Raji (cell line): ENCODE measurements around the gene UTF1.

Experiments
- POLR2A ChIP-seq: IDR thresholded peaks from 2 replicates; pipeline ENCODE4 v1.6.1; 2011; ENCODE audit warnings: low read depth, low read length, control low read depth; ENCODE audit not compliant: insufficient read depth

Gene UTF1

DNA sequence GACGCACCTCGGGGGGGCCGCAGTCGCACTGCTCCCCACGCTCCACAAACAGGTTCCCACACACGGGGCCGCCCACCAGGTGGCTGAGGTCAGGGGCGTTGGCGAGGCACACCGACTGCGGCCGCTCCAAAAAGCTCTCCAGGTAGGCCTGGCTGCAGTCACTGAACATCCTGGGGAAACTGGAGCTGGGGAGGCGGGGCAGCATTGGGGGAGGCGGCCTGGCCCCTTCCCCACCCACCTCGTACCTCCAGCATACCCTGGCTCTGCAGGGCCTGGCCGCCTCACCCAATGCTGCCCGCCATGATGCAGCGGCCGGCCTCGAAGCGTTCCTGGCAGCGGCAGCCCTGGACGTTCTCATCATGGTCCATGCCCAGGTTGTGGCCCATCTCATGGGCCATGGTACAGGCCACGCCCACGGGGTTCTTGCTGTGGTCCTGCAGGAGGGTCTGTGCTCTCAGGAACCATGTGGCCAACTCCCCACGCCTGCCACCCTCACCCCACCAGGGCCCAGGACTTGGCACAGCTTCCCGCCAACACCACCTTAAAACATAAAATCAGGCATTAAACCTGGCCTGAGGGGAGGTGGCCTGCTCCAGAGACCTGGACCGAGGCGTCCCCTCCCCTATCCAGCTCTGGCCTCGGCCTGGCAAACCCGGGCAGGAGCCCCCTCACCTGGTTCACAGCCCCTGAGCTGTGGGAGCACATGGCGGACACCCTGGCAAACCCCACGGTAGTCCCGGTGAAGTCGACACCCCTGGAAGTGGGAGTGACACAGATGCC is 41.7 kb downstream of the UTF1 start:
- no peak for TF ChIP-seq POLR2A

DNA sequence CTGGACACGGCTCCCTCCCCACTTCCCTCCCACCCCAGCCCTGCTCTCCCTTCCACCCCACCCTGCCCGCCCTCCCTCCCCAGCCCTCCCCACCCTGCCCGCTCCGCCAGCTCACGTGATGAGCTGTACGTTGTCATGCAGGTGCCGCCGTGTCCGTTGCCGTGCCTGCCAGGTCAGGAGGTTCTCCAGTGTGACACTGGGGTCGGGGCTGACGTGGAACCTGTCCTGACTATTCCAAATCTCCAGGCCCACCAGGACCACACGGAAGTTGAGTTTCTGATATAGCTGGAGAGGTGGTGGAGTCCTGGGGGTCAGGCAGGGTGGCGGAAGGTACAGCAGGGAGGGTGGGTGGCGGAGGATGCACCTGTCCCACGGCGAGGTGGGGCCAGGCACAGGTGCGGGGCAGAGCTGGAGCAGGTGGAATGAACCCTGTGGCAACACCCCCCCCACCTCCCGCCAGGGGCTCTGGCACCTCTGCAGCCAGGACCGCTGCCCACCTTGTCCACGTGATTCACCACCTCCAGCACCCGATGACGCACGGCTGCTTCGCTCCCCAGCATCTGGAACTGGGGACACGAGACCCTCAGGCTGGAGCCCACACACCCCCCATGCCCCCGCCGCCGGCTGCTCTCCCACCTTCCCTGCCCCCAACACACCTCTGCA is 42.4 kb downstream of the UTF1 start:
- no peak for TF ChIP-seq POLR2A

DNA sequence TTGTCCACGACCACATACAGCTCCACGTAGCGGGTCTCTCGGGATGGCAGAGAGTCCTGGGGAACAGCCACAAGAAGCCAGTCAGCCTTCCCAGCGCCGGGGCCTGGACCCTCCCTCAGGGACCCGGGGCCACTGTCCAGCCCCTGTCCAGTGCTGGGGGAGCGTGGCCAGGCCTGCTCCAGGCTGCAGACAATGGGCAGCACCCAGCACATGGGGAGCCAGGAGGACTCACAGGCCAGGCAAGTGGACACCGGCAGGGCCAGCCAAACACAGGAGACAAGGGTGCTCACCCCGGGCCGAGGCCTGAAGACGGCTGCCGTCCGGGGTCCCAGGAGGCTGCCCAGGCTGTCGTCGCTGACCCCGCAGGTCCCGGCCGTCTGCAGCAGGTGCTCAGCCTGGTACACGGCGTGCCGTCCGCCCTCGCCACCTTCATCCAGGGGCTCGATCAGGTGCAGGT is 43.0 kb downstream of the UTF1 start:
- no peak for TF ChIP-seq POLR2A

DNA sequence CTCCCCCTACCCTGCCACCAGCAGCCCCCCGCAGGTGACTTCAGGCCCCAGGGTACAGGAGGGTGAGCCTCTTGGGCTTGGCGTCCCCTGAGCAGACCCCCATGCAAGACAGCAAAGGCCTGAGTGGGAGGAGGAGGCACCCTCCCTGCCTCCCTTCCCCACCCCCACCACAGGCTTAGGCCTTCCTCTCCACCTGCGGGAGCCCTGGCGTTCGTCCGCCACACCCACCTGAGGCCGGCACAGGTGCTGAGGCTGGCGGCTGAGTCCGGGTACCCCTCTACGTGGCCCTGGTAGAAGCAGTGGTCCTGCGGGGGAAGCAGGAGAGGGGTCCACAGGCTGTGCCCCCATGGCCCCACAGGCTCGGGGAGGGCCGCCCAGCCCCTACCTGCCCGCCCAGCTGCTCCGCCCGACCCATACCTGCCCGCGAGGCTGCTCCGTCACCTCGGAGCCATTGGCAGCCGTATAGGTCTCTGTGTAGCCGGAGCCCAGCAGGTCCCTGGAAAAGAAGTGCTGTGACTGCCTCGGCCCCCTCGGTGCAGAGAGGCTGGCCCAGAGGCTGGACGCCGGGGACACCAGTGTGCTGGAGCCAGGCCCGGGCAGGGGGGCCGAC is 43.6 kb downstream of the UTF1 start:
- no peak for TF ChIP-seq POLR2A

DNA sequence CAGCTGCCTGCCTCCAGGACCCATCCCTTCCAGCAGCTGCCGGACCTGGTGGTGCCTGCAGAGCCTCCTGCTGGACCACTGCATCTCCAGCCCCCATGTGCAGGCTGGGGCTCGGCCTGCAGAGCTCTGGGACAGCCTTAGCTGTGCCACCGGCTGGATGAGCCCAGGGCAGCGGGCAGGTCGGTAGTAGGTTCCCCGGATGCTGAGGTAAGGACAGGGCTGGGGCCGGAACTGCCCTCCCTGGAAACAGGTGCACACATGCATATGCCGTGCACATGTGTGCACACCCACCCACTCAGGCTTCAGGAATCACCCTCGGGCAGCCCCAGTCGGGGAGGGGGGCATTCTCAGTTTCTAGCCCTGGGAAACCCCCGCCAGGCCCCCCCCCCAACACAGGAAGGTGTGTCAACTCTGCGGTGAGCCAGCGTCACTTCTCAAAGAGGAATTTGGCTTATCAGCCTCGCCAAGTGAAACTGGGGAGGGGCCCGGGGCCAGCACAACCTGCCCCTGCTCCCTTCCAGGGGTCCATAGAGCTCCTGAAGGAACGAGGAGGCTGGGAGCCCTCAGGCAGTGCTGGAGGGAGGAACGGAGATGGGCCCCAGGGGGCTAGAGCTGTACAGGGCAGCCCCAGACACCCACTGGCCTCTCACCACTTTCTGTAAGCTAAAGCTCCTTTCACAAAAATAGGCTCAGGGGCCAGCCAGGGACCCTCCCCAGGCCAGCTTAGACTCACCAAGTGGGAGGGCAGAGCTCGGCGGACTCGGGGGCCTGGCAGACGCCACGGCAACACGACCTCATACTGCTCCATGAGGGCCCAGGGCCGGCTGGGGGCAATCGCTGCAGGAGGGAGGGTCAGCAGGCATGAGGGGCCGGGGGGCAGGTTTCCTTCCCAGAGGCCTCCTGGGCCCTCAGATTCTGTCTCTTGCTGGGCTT is 45.0 kb downstream of the UTF1 start:
- no peak for TF ChIP-seq POLR2A

DNA sequence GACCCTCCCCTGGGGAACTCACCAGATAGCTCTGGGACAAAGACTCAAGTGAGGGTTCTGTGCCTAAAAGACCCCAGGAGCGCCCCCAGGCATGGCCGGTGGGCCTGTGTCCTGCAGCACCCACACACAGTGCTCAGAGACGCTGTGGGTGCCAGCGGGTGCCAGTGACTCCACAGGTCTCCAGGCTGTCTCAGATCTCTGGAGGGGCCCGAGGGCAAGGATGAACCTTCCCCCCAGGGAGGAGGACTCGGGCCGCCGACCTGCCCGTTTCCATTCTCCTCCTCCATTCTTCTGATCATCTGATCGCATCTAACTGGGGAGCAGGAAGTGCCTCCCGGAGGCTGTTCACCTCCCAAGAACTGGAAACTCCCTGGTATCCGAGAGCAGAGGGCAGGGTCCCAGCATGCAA is 45.7 kb downstream of the UTF1 start:
- no peak for TF ChIP-seq POLR2A

DNA sequence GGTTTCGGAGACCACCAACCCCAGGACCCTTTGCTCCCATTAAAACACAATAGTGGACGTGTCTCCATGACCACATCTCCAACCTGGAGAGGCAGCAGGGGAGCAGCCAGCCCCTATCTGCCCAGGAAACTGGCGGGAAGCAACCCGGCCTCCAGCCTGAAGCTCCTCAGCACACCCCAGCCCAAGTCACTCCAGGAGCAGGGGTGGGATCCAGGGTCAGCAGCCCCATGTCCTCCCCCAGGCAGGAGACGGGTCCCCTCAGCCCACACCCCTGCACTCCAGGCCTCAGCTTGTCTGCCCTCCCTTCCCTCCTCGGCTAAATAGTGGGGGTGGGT is 46.0 kb downstream of the UTF1 start:
- no peak for TF ChIP-seq POLR2A

DNA sequence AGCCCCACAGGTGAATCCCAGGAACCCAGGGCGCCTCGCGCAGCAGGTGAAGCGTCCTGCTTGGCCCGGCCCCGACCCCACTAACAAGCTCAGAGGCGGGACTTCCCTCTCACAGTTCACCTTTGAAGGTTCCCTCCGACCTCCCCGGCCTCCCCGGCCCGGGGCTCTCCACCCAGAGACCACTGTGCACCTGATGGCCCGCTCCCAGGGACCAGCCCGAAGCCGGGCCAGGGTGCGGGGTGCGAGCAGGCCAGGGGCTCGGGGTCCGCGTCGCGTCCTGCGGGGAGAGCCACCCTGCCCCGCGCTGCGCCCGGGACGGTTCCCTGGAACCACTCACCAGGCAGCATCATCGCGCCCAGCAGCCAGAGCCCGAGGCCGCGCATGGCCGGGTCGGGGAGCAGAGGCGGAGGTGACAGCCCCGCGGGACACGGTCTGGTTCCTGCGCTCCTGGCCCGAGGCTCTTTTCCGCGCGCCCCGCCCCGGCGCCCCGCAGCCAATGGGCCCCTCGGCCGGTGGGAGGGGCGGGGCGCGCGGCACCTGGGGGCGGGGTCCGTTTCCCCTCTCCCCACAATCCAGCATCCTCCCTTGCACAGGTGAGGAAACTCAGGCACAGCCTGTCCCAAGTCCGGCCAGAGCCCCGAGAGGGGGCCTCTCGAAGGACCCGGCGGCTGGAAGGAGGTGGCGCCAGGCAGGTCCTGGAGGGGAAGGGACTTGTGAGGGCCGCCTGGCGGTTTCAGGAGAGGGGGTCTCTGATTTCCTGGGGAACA is 46.6 kb downstream of the UTF1 start, which contains the start of gene ADAM8:
Gene ADAM8, minus strand, starts transcription at position 434 of the 767 bp plus-strand sequence. Its CDS starts 51 bp downstream, at position 383.
- no peak for TF ChIP-seq POLR2A

DNA sequence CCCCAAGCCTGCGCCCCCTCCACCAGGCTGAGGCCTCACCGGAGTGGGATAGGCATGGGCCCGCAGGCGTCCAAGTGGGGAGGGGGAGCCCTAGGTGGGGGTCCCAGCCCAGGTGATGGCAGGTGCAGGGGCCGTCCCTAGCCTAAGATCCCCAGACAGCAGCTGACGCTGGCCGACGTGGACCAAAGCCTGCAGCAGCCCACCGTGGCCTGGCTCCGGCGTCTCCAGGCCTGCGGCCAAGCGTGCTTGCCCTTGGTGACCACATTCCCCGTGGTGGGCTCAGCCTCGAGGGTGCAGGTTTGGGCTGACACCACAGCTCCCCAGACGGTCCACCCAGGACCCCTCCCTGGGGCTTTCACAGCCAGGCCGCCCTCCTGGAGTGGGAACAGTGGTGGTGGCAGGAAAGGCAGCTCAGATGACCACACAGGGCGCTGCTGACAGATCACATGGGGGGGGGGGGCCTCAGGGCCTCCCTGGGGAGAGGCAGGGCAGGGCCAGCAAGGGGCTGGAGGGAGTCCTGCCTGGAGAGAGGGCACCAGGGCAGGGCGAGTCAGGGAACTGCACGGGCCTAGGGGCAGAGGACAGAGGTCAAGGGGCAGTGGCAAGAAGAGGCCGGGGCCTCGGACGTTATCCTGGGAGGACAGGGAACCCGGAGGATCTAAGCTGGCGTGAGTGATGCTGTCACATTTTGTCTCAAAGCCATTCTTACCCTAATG is 47.4 kb downstream of the UTF1 start:
- TF ChIP-seq POLR2A: no peak

DNA sequence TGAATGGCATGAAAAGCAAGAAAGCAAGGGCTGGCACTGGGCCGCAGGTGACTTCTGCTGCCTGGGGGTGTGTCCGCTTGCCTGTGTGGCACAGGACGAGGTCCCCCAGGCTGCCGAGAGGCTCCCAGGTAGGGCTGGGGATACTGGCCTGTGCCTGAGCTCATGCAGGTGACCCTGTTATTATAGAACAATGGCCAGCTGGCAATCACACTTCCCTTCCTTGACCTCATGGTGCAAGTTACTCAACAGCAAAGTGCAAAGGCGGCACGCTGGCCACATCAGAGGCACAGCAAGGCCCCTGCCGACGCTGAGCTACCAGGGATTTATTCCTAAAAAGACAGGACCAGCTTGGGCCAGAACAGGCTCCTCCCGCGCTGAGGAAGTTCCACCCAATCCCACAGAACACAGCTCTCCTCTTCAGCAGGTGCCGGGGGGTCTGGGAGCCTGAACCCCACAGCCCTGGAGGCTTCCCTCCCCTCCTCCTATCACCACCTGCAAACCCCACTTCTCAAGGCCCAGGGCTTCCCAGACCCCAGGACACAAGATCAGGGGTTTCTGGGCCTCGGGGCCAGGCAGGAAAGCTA is 48.1 kb downstream of the UTF1 start:
- TF ChIP-seq POLR2A: no peak

DNA sequence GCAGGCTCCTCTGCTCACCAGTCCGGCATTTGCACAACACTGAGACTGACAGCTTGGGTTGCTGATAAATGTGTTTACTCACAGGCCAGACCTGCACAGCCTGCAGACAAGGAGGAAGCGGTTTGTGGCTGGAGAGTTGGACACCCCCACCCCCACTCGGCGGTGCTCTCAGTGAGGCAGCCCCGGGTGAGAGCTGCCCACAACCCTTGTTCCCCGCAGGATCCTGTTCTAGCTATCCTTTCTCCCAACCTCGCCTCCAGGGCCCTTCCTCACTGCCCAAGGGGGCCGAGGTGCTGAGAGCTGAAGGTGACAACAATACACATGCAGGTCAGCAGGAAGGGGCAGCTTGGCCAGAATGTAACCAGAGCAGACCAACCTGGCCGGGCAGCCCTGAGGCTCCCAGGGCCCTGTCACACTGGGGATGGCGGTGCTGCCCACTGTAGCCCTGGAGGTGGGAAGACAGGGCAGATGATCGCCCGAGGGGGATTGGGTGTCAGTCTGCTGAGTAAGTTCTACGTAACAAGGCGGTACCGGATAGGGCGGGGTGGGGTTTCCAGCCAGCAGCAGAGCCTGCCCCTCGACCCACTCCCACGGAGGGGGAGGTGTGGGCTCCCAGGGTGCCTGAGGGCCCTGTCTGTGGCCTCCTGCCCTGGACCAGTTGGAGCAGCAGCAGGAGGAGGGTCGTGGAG is 48.7 kb downstream of the UTF1 start:
- TF ChIP-seq POLR2A: no peak

DNA sequence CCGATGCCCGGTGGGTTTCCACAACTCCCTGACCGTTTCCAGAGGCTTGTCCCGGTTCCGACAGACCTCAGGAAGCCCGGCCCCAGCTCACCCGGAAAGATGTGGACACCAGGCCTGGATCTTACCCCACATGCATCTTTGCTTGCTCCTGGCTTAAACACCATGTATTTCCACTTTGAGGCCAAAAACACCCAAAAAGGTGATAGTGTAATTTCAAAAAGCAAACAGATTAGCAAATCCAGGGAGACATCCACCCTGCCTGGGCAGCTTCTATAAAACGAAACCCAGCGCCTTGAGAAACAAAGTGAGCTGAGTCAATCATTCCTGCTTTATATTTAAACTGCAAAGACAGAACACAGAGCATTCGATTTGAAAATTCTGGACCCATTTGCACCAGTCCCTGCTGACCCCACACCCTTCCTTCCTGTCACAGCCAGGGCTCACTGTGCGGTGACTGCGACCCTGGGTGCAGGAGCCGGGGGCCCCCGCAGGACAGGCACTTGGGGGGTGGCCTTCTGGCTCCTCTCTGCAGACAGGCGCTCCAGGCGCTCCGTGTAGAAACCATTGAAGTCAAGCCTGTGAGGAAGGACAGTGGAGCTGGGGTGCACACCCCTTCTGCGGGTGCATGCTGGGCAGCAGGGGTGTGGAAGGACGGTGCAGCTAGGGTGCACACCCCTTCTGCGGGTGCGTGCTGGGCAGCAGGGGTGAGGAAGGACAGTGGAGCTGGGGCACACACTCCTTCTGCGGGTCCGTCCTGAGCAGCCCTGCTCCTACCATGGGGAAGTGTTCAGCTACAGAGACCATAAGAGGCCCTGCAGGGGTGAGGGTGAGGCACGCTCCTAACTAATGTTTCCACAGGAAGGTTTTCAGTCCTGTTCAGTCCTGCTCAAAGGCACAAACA is 49.6 kb downstream of the UTF1 start:
- no peak for TF ChIP-seq POLR2A
